Measurements from ENCODE around the gene RUVBL2.

Gene RUVBL2

DNA sequence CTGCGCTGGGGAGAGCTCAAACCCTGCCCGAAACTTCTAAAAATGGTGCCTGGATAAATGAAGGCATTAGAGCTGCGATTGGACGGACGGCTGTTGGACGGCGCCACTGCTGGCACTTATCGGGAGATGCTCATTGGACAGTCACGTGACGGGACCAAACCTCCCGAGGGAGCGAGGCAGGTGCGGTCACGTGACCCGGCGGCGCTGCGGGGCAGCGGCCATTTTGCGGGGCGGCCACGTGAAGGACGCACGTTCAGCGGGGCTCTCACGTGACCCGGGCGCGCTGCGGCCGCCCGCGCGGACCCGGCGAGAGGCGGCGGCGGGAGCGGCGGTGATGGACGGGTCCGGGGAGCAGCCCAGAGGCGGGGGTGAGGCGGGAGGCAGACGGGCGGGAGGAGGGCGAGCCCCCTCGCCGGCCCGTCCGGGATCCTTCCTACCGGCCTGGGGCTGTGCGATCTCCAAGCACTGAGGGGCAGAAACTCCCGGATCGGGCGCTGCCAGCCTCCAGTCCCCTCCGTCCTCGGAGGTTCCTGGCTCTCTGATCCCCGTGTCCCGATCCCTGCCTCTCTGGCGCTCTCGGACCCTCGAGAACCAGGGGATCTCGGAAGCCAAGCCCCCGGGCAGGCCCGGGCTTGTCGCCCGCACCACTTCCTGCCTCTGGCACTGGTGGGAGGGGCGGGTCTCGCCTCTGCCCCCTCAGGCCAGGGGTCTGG, 38.9 kb upstream of the RUVBL2 start, which contains the start of gene BAX:
Gene BAX, plus strand, starts transcription at position 281 of the 713 bp plus-strand sequence. Its CDS starts 54 bp downstream, at position 335.
- H3K9me3 ChIP-seq (ENCODE audit: control insufficient read depth, insufficient read depth, low read depth, low read length): no peaks in the 10 kb centered on the region
- peaks cover 5% of the 10 kb centered on the region for H3K4me1 ChIP-seq (ENCODE audit: control insufficient read depth, insufficient read depth, low read length)
- CTCF ChIA-PET: interaction anchor here (0.6 to 2.6 kb wide), 6 partner anchors 12 to 244 kb away, joined by 3 to 14 read pairs (median 4); partner anchors contain the start of gene DHDH
- POLR2A ChIA-PET: interaction anchor here (0.6 to 2.4 kb wide), 15 partner anchors 9 to 485 kb away, joined by 3 to 13 read pairs (median 5); partner anchors contain the start of genes DHDH, FTL, NUCB1 and PPP1R15A
- H3K36me3 ChIP-seq (ENCODE audit: control insufficient read depth in 2 of 2, insufficient read depth in 1 of 2, low read length in 2 of 2): peaks cover 22 to 29% of the 10 kb centered on the region in 2 experiments; a peak in 2 of 3 replicates
- H3K4me3 ChIP-seq (ENCODE audit: low read depth, low read length): peak within 1 kb of the TSS; percentile 93
- peak within 1 kb of the TSS; percentile 93 for H3K27ac ChIP-seq (ENCODE audit: extremely low read depth, low read depth, low read length)
- TF ChIP-seq ZNF184 (tag by site-specific recombination; IDR thresholded peaks at IDR 0.05) (0 out of 2 replicates have a peak, but pooled peaks have one; percentile 20), ZSCAN16 (tag by site-specific recombination; IDR thresholded peaks at IDR 0.05) (peak; percentile 51; the same call in 1 of the 2 replicates), ZBTB17 (tag by site-specific recombination; IDR thresholded peaks at IDR 0.05) (peak; percentile 68; the same call in 1 of the 2 replicates), ZNF292 (tag by site-specific recombination; IDR thresholded peaks at IDR 0.05; ENCODE audit: borderline replicate concordance, low read depth) (0 out of 2 replicates have a peak, but pooled peaks have one; percentile 49), ZNF555 (tag by site-specific recombination; conservative IDR thresholded peaks at IDR 0.05) (no peak), YY1 (tag by site-specific recombination; IDR thresholded peaks at IDR 0.05) (peak; percentile 95), ZNF654 (tag by site-specific recombination; IDR thresholded peaks at IDR 0.05; ENCODE audit: low read depth) (no peak), ZNF843 (tag by site-specific recombination; IDR thresholded peaks at IDR 0.05) (peak; percentile 79), ZNF394 (tag by site-specific recombination; IDR thresholded peaks at IDR 0.05; ENCODE audit: borderline replicate concordance) (no peak), ZNF76 (tag by site-specific recombination; IDR thresholded peaks at IDR 0.05; ENCODE audit: borderline replicate concordance, low read depth) (peak; percentile 79; the same call in 1 of the 2 replicates), OSR2 (tag by site-specific recombination; IDR thresholded peaks at IDR 0.05) (0 out of 2 replicates have a peak, but pooled peaks have one; percentile 40), SP7 (tag by site-specific recombination; IDR thresholded peaks at IDR 0.05) (peak; percentile 67; the same call in 1 of the 2 replicates), ZNF629 (tag by site-specific recombination; IDR thresholded peaks at IDR 0.05) (peak; percentile 48; the same call in 1 of the 2 replicates), ZNF426 (tag by site-specific recombination; IDR thresholded peaks at IDR 0.05) (no peak), ZNF350 (tag by site-specific recombination; IDR thresholded peaks at IDR 0.05) (no peak; the same call in 1 of the 2 replicates), ZNF610 (tag by site-specific recombination; IDR thresholded peaks at IDR 0.05; ENCODE audit: borderline replicate concordance) (peak; percentile 79; the same call in 1 of the 2 replicates), ZNF501 (tag by site-specific recombination; IDR thresholded peaks at IDR 0.05) (0 out of 2 replicates have a peak, but pooled peaks have one; percentile 71), KLF10 (tag by site-specific recombination; IDR thresholded peaks at IDR 0.05) (peak; percentile 84), ZNF248 (tag by site-specific recombination; IDR thresholded peaks at IDR 0.05) (no peak), ZNF777 (tag by site-specific recombination; IDR thresholded peaks at IDR 0.05; ENCODE audit: borderline replicate concordance) (peak; percentile 24; the same call in 1 of the 2 replicates), ZNF223 (tag by site-specific recombination; IDR thresholded peaks at IDR 0.05) (peak; percentile 36; the same call in 1 of the 2 replicates), ZBTB20 (tag by site-specific recombination; IDR thresholded peaks at IDR 0.05) (no peak; the same call in 1 of the 2 replicates), ZNF571 (tag by site-specific recombination; IDR thresholded peaks at IDR 0.05) (no peak), ZEB2 (tag by site-specific recombination; IDR thresholded peaks at IDR 0.05) (peak; percentile 88), ZNF561 (tag by site-specific recombination; IDR thresholded peaks at IDR 0.05; ENCODE audit: borderline replicate concordance) (peak; percentile 97), ZNF266 (tag by site-specific recombination; IDR thresholded peaks at IDR 0.05; ENCODE audit: low read depth) (no peak), BCL11A (tag by site-specific recombination; IDR thresholded peaks at IDR 0.05; ENCODE audit: low read depth) (0 out of 2 replicates have a peak, but pooled peaks have one; percentile 24), WT1 (tag by site-specific recombination; IDR thresholded peaks at IDR 0.05) (peak; percentile 58; the same call in 1 of the 2 replicates), ZNF19 (tag by site-specific recombination; IDR thresholded peaks at IDR 0.05; ENCODE audit: low read depth) (no peak), ZNF140 (tag by site-specific recombination; IDR thresholded peaks at IDR 0.05) (0 out of 2 replicates have a peak, but pooled peaks have one; percentile 26)
- TF ChIP-seq, protein P1, sequence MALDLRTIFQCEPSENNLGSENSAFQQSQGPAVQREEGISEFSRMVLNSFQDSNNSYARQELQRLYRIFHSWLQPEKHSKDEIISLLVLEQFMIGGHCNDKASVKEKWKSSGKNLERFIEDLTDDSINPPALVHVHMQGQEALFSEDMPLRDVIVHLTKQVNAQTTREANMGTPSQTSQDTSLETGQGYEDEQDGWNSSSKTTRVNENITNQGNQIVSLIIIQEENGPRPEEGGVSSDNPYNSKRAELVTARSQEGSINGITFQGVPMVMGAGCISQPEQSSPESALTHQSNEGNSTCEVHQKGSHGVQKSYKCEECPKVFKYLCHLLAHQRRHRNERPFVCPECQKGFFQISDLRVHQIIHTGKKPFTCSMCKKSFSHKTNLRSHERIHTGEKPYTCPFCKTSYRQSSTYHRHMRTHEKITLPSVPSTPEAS (tag by site-specific recombination; IDR thresholded peaks at IDR 0.05): peak; percentile 32; the same call in 1 of the 2 replicates
- TF ChIP-seq, protein P2, sequence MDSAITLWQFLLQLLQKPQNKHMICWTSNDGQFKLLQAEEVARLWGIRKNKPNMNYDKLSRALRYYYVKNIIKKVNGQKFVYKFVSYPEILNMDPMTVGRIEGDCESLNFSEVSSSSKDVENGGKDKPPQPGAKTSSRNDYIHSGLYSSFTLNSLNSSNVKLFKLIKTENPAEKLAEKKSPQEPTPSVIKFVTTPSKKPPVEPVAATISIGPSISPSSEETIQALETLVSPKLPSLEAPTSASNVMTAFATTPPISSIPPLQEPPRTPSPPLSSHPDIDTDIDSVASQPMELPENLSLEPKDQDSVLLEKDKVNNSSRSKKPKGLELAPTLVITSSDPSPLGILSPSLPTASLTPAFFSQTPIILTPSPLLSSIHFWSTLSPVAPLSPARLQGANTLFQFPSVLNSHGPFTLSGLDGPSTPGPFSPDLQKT (IDR thresholded peaks at IDR 0.05; ENCODE audit: borderline replicate concordance, low read depth, low read length): no peak
- TF ChIP-seq, protein P3, sequence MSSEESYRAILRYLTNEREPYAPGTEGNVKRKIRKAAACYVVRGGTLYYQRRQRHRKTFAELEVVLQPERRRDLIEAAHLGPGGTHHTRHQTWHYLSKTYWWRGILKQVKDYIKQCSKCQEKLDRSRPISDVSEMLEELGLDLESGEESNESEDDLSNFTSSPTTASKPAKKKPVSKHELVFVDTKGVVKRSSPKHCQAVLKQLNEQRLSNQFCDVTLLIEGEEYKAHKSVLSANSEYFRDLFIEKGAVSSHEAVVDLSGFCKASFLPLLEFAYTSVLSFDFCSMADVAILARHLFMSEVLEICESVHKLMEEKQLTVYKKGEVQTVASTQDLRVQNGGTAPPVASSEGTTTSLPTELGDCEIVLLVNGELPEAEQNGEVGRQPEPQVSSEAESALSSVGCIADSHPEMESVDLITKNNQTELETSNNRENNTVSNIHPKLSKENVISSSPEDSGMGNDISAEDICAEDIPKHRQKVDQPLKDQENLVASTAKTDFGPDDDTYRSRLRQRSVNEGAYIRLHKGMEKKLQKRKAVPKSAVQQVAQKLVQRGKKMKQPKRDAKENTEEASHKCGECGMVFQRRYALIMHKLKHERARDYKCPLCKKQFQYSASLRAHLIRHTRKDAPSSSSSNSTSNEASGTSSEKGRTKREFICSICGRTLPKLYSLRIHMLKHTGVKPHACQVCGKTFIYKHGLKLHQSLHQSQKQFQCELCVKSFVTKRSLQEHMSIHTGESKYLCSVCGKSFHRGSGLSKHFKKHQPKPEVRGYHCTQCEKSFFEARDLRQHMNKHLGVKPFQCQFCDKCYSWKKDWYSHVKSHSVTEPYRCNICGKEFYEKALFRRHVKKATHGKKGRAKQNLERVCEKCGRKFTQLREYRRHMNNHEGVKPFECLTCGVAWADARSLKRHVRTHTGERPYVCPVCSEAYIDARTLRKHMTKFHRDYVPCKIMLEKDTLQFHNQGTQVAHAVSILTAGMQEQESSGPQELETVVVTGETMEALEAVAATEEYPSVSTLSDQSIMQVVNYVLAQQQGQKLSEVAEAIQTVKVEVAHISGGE (tag by site-specific recombination; conservative IDR thresholded peaks at IDR 0.05; ENCODE audit: low read depth): peak; percentile 30; the same call in 1 of the 2 replicates
